DND-41 (cell line): Measurements from ENCODE around the gene CC2D2A.

Experiments
- CTCF ChIP-seq: IDR thresholded peaks from 2 replicates; pipeline ENCODE4 v1.5.1; 2012; ENCODE audit warnings: borderline replicate concordance, low read length, moderate library complexity, mild to moderate bottlenecking; ENCODE audit not compliant: poor library complexity, severe bottlenecking; ENCODE audit errors: extremely low read depth
- EZH2 ChIP-seq: IDR thresholded peaks from 3 replicates; pipeline ENCODE4 v1.6.1; 2012; ENCODE audit warnings: borderline replicate concordance, low read depth, mild to moderate bottlenecking, moderate library complexity, low read length, inconsistent platforms; ENCODE audit not compliant: severe bottlenecking

- TF ChIP-seq EZH2 (no peak), CTCF (no peak)
These were observed 142.5 kb downstream of the CC2D2A start for GRCh38 chr4:15612136-15612535.
